Left ventricle myocardium inferior (tissue), 1 donor: ENCODE results near the gene ATOH8. TPM values are rescaled to one million over a fixed set of nuclear protein-coding genes. Genes with fewer than 3 reads are reported as not detected.

ENCODE experiments used
- DNase-seq: peaks from one replicate; pipeline ENCODE4 v3.0.0-alpha.2; 2020
- H3K27ac ChIP-seq: fragments of 200-600 bp; replicated peaks from 2 replicates; pipeline ENCODE4 v1.8.0; 2021
- H3K27me3 ChIP-seq: fragments of 200-600 bp; 2 replicates; pipeline ENCODE4 v1.8.0; 2021; ENCODE audit warnings: low read depth
- H3K36me3 ChIP-seq: fragments of 200-600 bp; 2 replicates; pipeline ENCODE4 v1.8.0; 2021
- H3K4me1 ChIP-seq: fragments of 200-600 bp; 2 replicates; pipeline ENCODE4 v1.8.0; 2021
- H3K4me3 ChIP-seq: fragments of 200-600 bp; 2 replicates; pipeline ENCODE4 v1.8.0; 2021; ENCODE audit warnings: mild to moderate bottlenecking, moderate library complexity
- H3K9me3 ChIP-seq: fragments of 200-600 bp; replicated peaks from 2 replicates; pipeline ENCODE4 v1.8.0; 2021
- CTCF ChIP-seq: fragments of 200-600 bp; IDR thresholded peaks from 2 replicates; pipeline ENCODE4 v1.8.0; 2021; ENCODE audit warnings: antibody characterized with exemption, mild to moderate bottlenecking, borderline replicate concordance
- intact Hi-C: fragments of 100-400 bp; cut with micrococcal nuclease; formaldehyde crosslinking; loops from one replicate; pipeline ENCODE4 v1.11.0; 2022
- total RNA-seq: library from RNA; stranded (reverse); fragmentation: NEBNext Ultra II Directional; extraction: Animal tissue kit (Norgen Biotek cat#: 25700); gene quantifications from one replicate; pipeline ENCODE4 v1.2.1, GENCODE V29; 2021
- donor health status: DM: no; HTN: yes; CAD: no; lungs with severe emphysema.

ATOH8 gene
- total RNA-seq, 1 donor from 2014 or later: 23.3 TPM

GRCh38 chr2:85706599-85707296 is 47.0 kb upstream of the ATOH8 start:
- no peak for TF ChIP-seq CTCF
- Histone ChIP-seq H3K9me3 (no peaks in the 10 kb centered on the region), H3K27me3 (no peaks in the 10 kb centered on the region), H3K27ac (peak overlapping the region; percentile 94), H3K4me1 (peaks cover 63% of the 10 kb centered on the region), H3K36me3 (no peaks in the 10 kb centered on the region), H3K4me3 (no peak overlapping the region)
- DNase-seq: no peak
- intact Hi-C loops: loop anchor here (10.0 kb wide), 1 partner anchor 62 kb away; no protein-coding TSS in a partner anchor

DNA sequence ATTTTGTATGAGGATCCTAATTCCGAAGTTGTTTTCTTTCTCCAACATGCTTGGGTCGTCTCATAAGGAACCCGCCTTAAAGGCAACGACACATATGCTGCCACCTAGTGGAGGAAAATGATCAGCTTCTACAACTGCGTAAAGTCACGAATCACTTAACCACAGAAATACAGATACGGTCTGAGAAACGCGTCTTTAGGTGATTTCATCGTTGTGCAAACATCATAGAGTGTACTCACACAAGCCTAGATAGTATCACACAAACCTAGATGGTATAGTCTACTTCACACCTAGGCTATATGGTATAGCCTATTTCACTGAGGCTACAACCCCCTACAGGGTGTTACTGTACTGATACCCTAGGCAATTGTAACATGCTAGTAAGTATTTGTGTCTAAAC is 46.5 kb upstream of the ATOH8 start:
- Histone ChIP-seq H3K4me3 (no peak overlapping the region), H3K4me1 (peaks cover 67% of the 10 kb centered on the region), H3K27me3 (no peaks in the 10 kb centered on the region), H3K27ac (peak overlapping the region; percentile 94), H3K9me3 (no peaks in the 10 kb centered on the region), H3K36me3 (no peaks in the 10 kb centered on the region)
- intact Hi-C loops: loop anchor here (10.0 kb wide), 1 partner anchor 63 kb away; no protein-coding TSS in a partner anchor
- TF ChIP-seq CTCF: peak; percentile 88
- DNase-seq: no peak

- no peak for DNase-seq
- intact Hi-C loops: loop anchor here (10.0 kb wide), 1 partner anchor 64 kb away; no protein-coding TSS in a partner anchor
- no peaks in the 10 kb centered on the region for H3K36me3 ChIP-seq
- H3K9me3 ChIP-seq: no peaks in the 10 kb centered on the region
- H3K4me3 ChIP-seq: no peak overlapping the region
- peak overlapping the region; percentile 94 for H3K27ac ChIP-seq
- peaks cover 81% of the 10 kb centered on the region for H3K4me1 ChIP-seq
- H3K27me3 ChIP-seq: no peaks in the 10 kb centered on the region
- no peak for TF ChIP-seq CTCF
Observed at GRCh38 chr2:85708641-85709040, 45.1 kb upstream of the ATOH8 start.

DNA sequence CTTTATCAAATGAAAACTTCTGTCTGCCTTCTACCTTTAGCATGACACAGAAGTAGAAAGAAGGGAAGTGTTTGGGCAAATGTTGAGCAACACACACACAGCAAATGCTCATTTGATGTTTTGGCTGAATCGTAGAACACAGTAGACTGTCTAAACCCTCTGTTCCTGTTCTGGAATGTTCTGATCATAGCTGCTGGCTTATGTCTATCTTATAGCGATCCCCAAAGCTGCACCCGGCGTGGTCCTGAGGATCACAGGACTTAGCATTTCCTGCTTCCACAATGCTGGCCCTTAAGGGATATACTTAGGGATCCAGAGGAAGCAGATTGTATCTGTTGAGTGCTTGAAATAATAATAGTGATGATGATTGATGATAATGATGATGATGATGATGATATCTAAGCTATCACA is 44.4 kb upstream of the ATOH8 start:
- Histone ChIP-seq H3K9me3 (no peaks in the 10 kb centered on the region), H3K4me1 (peaks cover 88% of the 10 kb centered on the region), H3K27ac (peak overlapping the region; percentile 94), H3K27me3 (no peaks in the 10 kb centered on the region), H3K4me3 (no peak overlapping the region), H3K36me3 (no peaks in the 10 kb centered on the region)
- TF ChIP-seq CTCF: no peak
- intact Hi-C loops: loop anchor here (10.0 kb wide), 1 partner anchor 65 kb away; no protein-coding TSS in a partner anchor
- no peak for DNase-seq

DNA sequence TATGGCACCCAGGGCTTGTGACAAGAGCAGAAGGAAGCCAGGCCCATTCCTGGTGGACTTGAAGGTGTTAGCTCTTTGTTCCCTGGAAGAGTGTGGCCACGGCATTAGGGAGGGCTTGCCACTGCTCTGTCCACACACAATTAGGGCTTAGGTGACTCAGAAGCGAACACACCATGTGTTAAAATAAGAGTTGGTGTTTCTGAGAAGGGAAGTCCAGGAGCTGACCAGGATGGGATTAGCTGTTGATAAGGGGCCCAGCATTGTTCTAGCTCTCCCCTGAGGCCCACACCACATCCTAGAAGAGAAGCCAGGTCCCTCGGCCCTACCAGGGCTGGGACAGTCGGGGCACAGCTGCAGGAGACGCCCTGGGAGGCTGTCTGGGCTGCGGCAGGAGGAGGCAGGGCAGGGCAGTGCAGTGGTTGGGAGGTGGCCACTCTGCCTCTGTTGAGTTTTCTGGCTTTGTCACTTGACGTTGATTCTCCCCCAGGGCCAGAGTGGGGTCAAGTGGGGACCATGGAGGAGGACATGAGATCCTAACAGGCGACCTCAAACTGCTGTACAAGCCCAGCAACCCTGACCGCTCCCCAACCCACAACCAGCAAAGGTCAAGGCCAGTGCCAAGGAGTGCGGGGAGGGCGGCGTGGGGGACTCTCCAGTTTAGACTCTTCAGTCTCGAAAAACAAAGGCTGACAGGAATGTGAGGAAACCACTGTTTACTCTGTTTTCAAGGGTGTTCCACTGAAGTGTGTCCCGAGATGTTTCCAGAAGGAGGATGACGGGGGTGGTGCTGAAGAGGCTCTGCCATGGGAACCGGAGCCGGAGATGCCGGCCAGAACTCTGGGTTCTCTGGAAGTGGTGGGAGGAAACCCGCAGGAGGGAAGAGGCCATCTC is 42.9 kb upstream of the ATOH8 start:
- intact Hi-C loops: no loop called here
- H3K9me3 ChIP-seq: no peaks in the 10 kb centered on the region
- no peaks in the 10 kb centered on the region for H3K36me3 ChIP-seq
- H3K4me3 ChIP-seq: peak overlapping the region; percentile 45
- peak overlapping the region; percentile 94 for H3K27ac ChIP-seq
- TF ChIP-seq CTCF: no peak
- peak; percentile 62 for DNase-seq
- H3K4me1 ChIP-seq: peaks cover 85% of the 10 kb centered on the region
- H3K27me3 ChIP-seq: no peaks in the 10 kb centered on the region
